ENCODE results near the gene MTMR3. TPM values are rescaled to one million over a fixed set of nuclear protein-coding genes. Genes with fewer than 3 reads are reported as not detected.
A peak's percentile ranks its signal among the peaks of the same experiment; 100 is the strongest.

MTMR3 gene
- total RNA-seq, 1 donor from 2014 or later = 41.2 TPM

- no peak overlapping the region for H3K27ac Mint-ChIP-seq (ENCODE audit: unreplicated experiment)
- DNase-seq (ENCODE audit: extremely low spot score, unreplicated experiment) = peak; percentile 68
- TF ChIP-seq, protein P1, sequence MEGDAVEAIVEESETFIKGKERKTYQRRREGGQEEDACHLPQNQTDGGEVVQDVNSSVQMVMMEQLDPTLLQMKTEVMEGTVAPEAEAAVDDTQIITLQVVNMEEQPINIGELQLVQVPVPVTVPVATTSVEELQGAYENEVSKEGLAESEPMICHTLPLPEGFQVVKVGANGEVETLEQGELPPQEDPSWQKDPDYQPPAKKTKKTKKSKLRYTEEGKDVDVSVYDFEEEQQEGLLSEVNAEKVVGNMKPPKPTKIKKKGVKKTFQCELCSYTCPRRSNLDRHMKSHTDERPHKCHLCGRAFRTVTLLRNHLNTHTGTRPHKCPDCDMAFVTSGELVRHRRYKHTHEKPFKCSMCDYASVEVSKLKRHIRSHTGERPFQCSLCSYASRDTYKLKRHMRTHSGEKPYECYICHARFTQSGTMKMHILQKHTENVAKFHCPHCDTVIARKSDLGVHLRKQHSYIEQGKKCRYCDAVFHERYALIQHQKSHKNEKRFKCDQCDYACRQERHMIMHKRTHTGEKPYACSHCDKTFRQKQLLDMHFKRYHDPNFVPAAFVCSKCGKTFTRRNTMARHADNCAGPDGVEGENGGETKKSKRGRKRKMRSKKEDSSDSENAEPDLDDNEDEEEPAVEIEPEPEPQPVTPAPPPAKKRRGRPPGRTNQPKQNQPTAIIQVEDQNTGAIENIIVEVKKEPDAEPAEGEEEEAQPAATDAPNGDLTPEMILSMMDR (IDR thresholded peaks at IDR 0.05) = no peak
- H3K4me1 Mint-ChIP-seq (ENCODE audit: unreplicated experiment) = peaks cover 23% of the 10 kb centered on the region
- H3K27me3 Mint-ChIP-seq (ENCODE audit: unreplicated experiment) = no peaks in the 10 kb centered on the region
- H3K9me3 Mint-ChIP-seq (ENCODE audit: unreplicated experiment) = no peaks in the 10 kb centered on the region
- H3K36me3 Mint-ChIP-seq (ENCODE audit: unreplicated experiment) = peaks cover 2% of the 10 kb centered on the region
- no peak overlapping the region for H3K4me3 Mint-ChIP-seq (ENCODE audit: unreplicated experiment)
Measured at GRCh38 chr22:30040499-30041260, 157.7 kb downstream of the MTMR3 start.

DNA sequence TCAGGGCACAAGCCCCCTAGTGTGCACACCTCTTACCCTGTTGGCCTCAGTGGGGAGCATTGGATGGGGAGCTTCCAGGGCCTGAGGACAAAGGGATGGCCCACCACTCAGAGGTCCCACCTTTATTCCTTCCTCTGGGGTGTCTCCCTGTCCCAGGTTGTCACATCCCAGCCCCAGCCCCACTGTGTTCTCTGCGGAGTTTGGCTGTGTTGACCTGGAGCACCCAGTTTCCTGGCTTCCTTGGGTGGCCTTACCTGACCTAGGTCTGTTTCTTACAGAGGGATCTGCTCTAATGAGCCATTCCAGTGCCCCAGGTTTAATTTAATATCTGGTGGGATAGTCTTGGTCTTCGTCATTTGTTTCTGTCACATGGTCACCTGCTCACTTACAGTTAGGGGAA lies 158.5 kb downstream of the MTMR3 start:
- Mint-ChIP-seq H3K27ac (ENCODE audit: unreplicated experiment) (no peak overlapping the region), H3K27me3 (ENCODE audit: unreplicated experiment) (no peaks in the 10 kb centered on the region), H3K9me3 (ENCODE audit: unreplicated experiment) (no peaks in the 10 kb centered on the region), H3K36me3 (ENCODE audit: unreplicated experiment) (no peaks in the 10 kb centered on the region), H3K4me3 (ENCODE audit: unreplicated experiment) (no peak overlapping the region), H3K4me1 (ENCODE audit: unreplicated experiment) (peaks cover 23% of the 10 kb centered on the region)
- peak; percentile 42 for DNase-seq (ENCODE audit: extremely low spot score, unreplicated experiment)
- TF ChIP-seq, protein P1 (IDR thresholded peaks at IDR 0.05) = no peak

GRCh38 chr22:30041881-30042280 lies 158.9 kb downstream of the MTMR3 start:
- H3K4me3 Mint-ChIP-seq (ENCODE audit: unreplicated experiment) = no peak overlapping the region
- peak; percentile 6 for DNase-seq (ENCODE audit: extremely low spot score, unreplicated experiment)
- H3K9me3 Mint-ChIP-seq (ENCODE audit: unreplicated experiment) = no peaks in the 10 kb centered on the region
- no peaks in the 10 kb centered on the region for H3K27me3 Mint-ChIP-seq (ENCODE audit: unreplicated experiment)
- H3K36me3 Mint-ChIP-seq (ENCODE audit: unreplicated experiment) = no peaks in the 10 kb centered on the region
- H3K27ac Mint-ChIP-seq (ENCODE audit: unreplicated experiment) = no peak overlapping the region
- peaks cover 23% of the 10 kb centered on the region for H3K4me1 Mint-ChIP-seq (ENCODE audit: unreplicated experiment)
- TF ChIP-seq, protein P1 (IDR thresholded peaks at IDR 0.05) = no peak

DNA sequence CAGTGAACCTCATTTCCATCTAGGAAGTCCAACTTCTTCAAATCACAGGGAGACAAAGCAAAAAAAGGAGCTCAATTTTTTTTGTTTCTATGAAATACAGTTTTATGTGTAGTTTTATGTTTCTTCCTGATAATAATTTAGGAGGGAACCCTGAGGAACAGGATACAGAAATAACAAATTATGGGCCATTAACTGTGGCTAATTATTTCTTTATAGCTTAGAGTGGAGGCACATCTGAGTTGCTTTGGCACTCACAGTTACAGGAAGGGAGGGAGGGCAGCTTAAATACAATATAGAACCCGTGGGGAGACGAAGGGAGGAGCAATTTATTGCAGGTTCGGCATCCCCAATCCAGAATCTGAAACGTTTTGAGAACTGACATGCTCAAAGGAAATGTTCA lies 160.2 kb downstream of the MTMR3 start:
- TF ChIP-seq, protein P1 (IDR thresholded peaks at IDR 0.05) = no peak
- no peaks in the 10 kb centered on the region for H3K36me3 Mint-ChIP-seq (ENCODE audit: unreplicated experiment)
- H3K9me3 Mint-ChIP-seq (ENCODE audit: unreplicated experiment) = no peaks in the 10 kb centered on the region
- H3K4me3 Mint-ChIP-seq (ENCODE audit: unreplicated experiment) = no peak overlapping the region
- no peaks in the 10 kb centered on the region for H3K27me3 Mint-ChIP-seq (ENCODE audit: unreplicated experiment)
- no peak overlapping the region for H3K27ac Mint-ChIP-seq (ENCODE audit: unreplicated experiment)
- peak; percentile 1 for DNase-seq (ENCODE audit: extremely low spot score, unreplicated experiment)
- H3K4me1 Mint-ChIP-seq (ENCODE audit: unreplicated experiment) = peaks cover 22% of the 10 kb centered on the region

GRCh38 chr22:30044369-30044768 lies 161.4 kb downstream of the MTMR3 start:
- Mint-ChIP-seq H3K27ac (ENCODE audit: unreplicated experiment) (peak overlapping the region; percentile 78), H3K4me1 (ENCODE audit: unreplicated experiment) (peaks cover 20% of the 10 kb centered on the region), H3K4me3 (ENCODE audit: unreplicated experiment) (no peak overlapping the region), H3K27me3 (ENCODE audit: unreplicated experiment) (no peaks in the 10 kb centered on the region), H3K36me3 (ENCODE audit: unreplicated experiment) (no peaks in the 10 kb centered on the region), H3K9me3 (ENCODE audit: unreplicated experiment) (no peaks in the 10 kb centered on the region)
- TF ChIP-seq, protein P1 (IDR thresholded peaks at IDR 0.05) = no peak
- peak; percentile 70 for DNase-seq (ENCODE audit: extremely low spot score, unreplicated experiment)
